Endothelial cell of umbilical vein (primary cell): ENCODE results near the gene HAUS7. TPM values are rescaled to one million over a fixed set of nuclear protein-coding genes. Genes with fewer than 3 reads are reported as not detected.

ENCODE experiments used
- BruUV-seq: library from RNA; stranded (reverse); fragments of 400-500 nt; replicated peaks from 2 replicates; lab custom pipeline; 2021; lab: Mats Ljungman, UMichigan
- CTCF ChIA-PET: fragments of 300-600, 350-600 bp; sonication (Branson Sonifier 250); formaldehyde crosslinking; loops from one replicate; lab custom pipeline; 2021; ENCODE audit warnings: antibody characterized with exemption, inconsistent platforms; lab: Charles Lee
- POLR2A ChIA-PET: fragments of 300-600, 350-600 bp; sonication (Branson Sonifier 250); formaldehyde crosslinking; loops from one replicate; lab custom pipeline; 2021; ENCODE audit warnings: antibody characterized with exemption, inconsistent platforms; lab: Charles Lee
- DNase-seq: peaks from one replicate; pipeline ENCODE4 v3.0.0-alpha.2; 2011; ENCODE audit warnings: low read depth, low spot score
- FAIRE-seq: peaks from 2 replicates; lab custom pipeline; 2011; peaks lifted over from hg19 to GRCh38; lab: Jason Lieb, UNC
- H2AFZ ChIP-seq: 2 replicates; pipeline ENCODE4 v1.6.0; 2012; ENCODE audit warnings: low read depth, low read length, control low read depth, inconsistent platforms
- H3K27ac ChIP-seq: 2 replicates; pipeline ENCODE4 v1.5.1; 2011; ENCODE audit warnings: low read depth, mild to moderate bottlenecking, control low read depth, low read length, moderate library complexity; ENCODE audit not compliant: insufficient read depth
- H3K27me3 ChIP-seq, 2 experiments: 2 replicates each; pipeline versions ENCODE4 v1.6.0 to v1.6.1; 2011; ENCODE audit warnings: low read length in 2 of 2, mixed read lengths in 1 of 2; ENCODE audit not compliant: control insufficient read depth in 2 of 2, insufficient read depth in 2 of 2
- H3K36me3 ChIP-seq, 2 experiments: 2 replicates in 1 of 2; 3 replicates in 1 of 2; pipeline ENCODE4 v1.5.1; 2011; ENCODE audit warnings: low read length in 2 of 2, mild to moderate bottlenecking in 1 of 2, moderate library complexity in 1 of 2; ENCODE audit not compliant: control insufficient read depth in 2 of 2, insufficient read depth in 2 of 2; ENCODE audit errors: extremely low read depth in 1 of 2
- H3K4me1 ChIP-seq: 3 replicates; pipeline ENCODE4 v1.5.1; 2011; ENCODE audit warnings: mild to moderate bottlenecking, low read length; ENCODE audit not compliant: control insufficient read depth, insufficient read depth; ENCODE audit errors: extremely low read depth
- H3K4me2 ChIP-seq: 2 replicates; pipeline ENCODE4 v1.6.1; 2011; ENCODE audit warnings: low read length, control low read depth, mixed read lengths; ENCODE audit not compliant: insufficient read depth
- H3K4me3 ChIP-seq, 3 experiments: fragments of 200-600 bp in 1 of 3; sonication (generic), shearing (Covaris generic) in 1 of 3; replicated peaks in 1 of 3; 2 replicates each; pipeline ENCODE4 v1.5.1; 2011 to 2016; ENCODE audit warnings: control low read depth in 3 of 3, low read length in 3 of 3, mild to moderate bottlenecking in 2 of 3, inconsistent platforms in 1 of 3, low read depth in 1 of 3, moderate library complexity in 1 of 3; ENCODE audit not compliant: insufficient read depth in 1 of 3
- H3K79me2 ChIP-seq: 2 replicates; pipeline ENCODE4 v1.6.0; 2012; ENCODE audit warnings: low read length, inconsistent platforms; ENCODE audit not compliant: control insufficient read depth, insufficient read depth
- H3K9ac ChIP-seq: replicated peaks from 2 replicates; pipeline ENCODE3; 2011; ENCODE audit warnings: low read length, control low read depth; ENCODE audit not compliant: insufficient read depth; ENCODE audit errors: extremely low read depth
- H3K9me1 ChIP-seq: replicated peaks from 3 replicates; pipeline ENCODE4 v1.6.0; 2011; ENCODE audit warnings: mild to moderate bottlenecking, low read length; ENCODE audit not compliant: control insufficient read depth, insufficient read depth; ENCODE audit errors: extremely low read depth
- H3K9me3 ChIP-seq: replicated peaks from 2 replicates; pipeline ENCODE4 v1.5.1; 2012; ENCODE audit warnings: low read length, inconsistent platforms; ENCODE audit not compliant: control insufficient read depth, insufficient read depth
- H4K20me1 ChIP-seq: replicated peaks from 2 replicates; pipeline ENCODE3; 2011; ENCODE audit warnings: mild to moderate bottlenecking, low read length; ENCODE audit not compliant: control insufficient read depth, insufficient read depth; ENCODE audit errors: extremely low read depth
- EZH2 ChIP-seq: IDR thresholded peaks from 2 replicates; pipeline ENCODE4 v1.6.1; 2012; ENCODE audit warnings: borderline replicate concordance, low read depth, mild to moderate bottlenecking, moderate library complexity, low read length, inconsistent platforms; ENCODE audit not compliant: severe bottlenecking
- FOS ChIP-seq: IDR thresholded peaks from 2 replicates; pipeline ENCODE4 v1.6.1; 2011; ENCODE audit warnings: mild to moderate bottlenecking, low read length, moderate library complexity, borderline replicate concordance; ENCODE audit not compliant: insufficient read depth
- GATA2 ChIP-seq: IDR thresholded peaks from 2 replicates; pipeline ENCODE4 v1.7.0; 2011; ENCODE audit warnings: low read depth, mild to moderate bottlenecking, moderate library complexity, mixed read lengths, low read length; ENCODE audit not compliant: insufficient read length, insufficient read depth
- JUN ChIP-seq: IDR thresholded peaks from 2 replicates; pipeline ENCODE4 v1.6.1; 2011; ENCODE audit warnings: borderline replicate concordance, low read depth; ENCODE audit not compliant: insufficient read length, insufficient read depth
- MAX ChIP-seq: IDR thresholded peaks from 2 replicates; pipeline ENCODE4 v1.6.1; 2011; ENCODE audit not compliant: insufficient read depth, insufficient read length
- MYC ChIP-seq: IDR thresholded peaks from one replicate; pipeline ENCODE4 v1.6.1; 2011; ENCODE audit warnings: mild to moderate bottlenecking, low read depth, low read length
- POLR2A ChIP-seq: IDR thresholded peaks from 2 replicates; pipeline ENCODE4 v1.6.1; 2012; ENCODE audit warnings: low read depth, mild to moderate bottlenecking, control low read depth, low read length
- POLR2AphosphoS5 ChIP-seq: IDR thresholded peaks from 2 replicates; pipeline ENCODE4 v1.6.1; 2012; ENCODE audit warnings: low read depth, mild to moderate bottlenecking, control low read depth, low read length, moderate library complexity; ENCODE audit not compliant: insufficient read depth
- dilution Hi-C: fragments of 300-500 bp; cut with MboI; formaldehyde crosslinking; loops from one replicate; pipeline ENCODE4 v1.15.0; 2019; ENCODE audit warnings: low sequenced_read_pairs; ENCODE audit not compliant: extremely low pct_ligation_motif_present
- intact Hi-C: fragments of 100-400 bp; cut with micrococcal nuclease; formaldehyde crosslinking; loops from one replicate; pipeline ENCODE4 v1.10.0; 2022
- polyA plus RNA-seq, 4 experiments: library from polyadenylated mRNA; depleted of rRNA in 3 of 4; stranded (reverse) in 3 of 4; unstranded in 1 of 4; fragments of >200 nt; gene quantifications; 2 replicates each; pipeline versions ENCODE4 v1.2.1 to v1.2.3, GENCODE V29; 2011 to 2012; ENCODE audit warnings: missing spikeins in 1 of 4
- total RNA-seq: library from RNA; stranded (reverse); gene quantifications from 2 replicates; pipeline ENCODE4 v1.2.3, GENCODE V29; 2021
- TF ChIP-seq, protein P1 (sequence below), 2 donors: IDR thresholded peaks; 1 replicate in 1 of 2; 2 replicates in 1 of 2; pipeline ENCODE4 v1.5.1; 2011; ENCODE audit warnings: low read length in 2 of 2, mild to moderate bottlenecking in 2 of 2, moderate library complexity in 2 of 2, control low read depth in 1 of 2, inconsistent platforms in 1 of 2, low read depth in 1 of 2; ENCODE audit not compliant: insufficient read depth in 1 of 2; ENCODE audit errors: extremely low read depth in 1 of 2

Gene HAUS7
- total and polyA plus RNA-seq, 2 donors (not counting 3 experiments of a cell fraction or from before 2014, with no cell fraction given), result 31.0 to 46.4 TPM

DNA sequence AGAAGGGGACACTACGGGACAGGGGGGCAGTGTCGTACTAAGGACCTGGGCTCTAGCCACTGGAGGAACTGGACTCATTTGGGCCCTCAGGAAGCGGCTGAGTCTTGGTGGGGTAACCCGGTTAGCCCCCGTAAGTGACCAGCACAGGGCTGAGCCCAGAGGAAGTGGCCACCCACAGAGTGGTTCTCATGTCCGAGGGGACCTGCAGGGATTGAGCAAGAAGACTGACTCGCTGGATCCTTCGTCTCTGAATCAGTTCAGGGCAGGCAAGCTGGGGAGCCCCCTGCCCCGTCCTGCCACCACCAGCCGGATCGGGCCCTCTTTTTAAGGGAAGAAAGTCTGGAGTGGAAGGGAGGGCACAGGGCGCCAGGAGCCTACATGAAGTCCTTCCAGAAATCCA, 23.7 kb upstream of the HAUS7 start:
- dilution Hi-C loops, result no loop called here
- Histone ChIP-seq H3K79me2 (peaks cover 15% of the 10 kb centered on the region), H3K4me1 (peaks cover 39% of the 10 kb centered on the region), H3K36me3 (peaks cover 0 to 7% of the 10 kb centered on the region in 2 experiments), H3K27ac (peak overlapping the region; percentile 80), H3K27me3 (no peaks in the 10 kb centered on the region), H3K9ac (peak overlapping the region; percentile 49), H3K9me3 (no peaks in the 10 kb centered on the region), H3K9me1 (no peaks in the 10 kb centered on the region), H3K4me3 (peak overlapping the region in 1 of 3 experiments; percentile 65), H3K4me2 (peak overlapping the region; percentile 39), H2AFZ (no peak overlapping the region), H4K20me1 (no peaks in the 10 kb centered on the region)
- POLR2A ChIA-PET, result interaction anchor here (1.1 to 3.0 kb wide), 3 partner anchors 17 to 23 kb away, joined by 6 to 9 read pairs (median 7); partner anchors contain the start of gene HAUS7
- no peak for DNase-seq
- no peak for FAIRE-seq
- no TSS peak for BruUV-seq
- no peak for TF ChIP-seq MAX
- TF ChIP-seq MYC, result no peak
- no peak for TF ChIP-seq POLR2AphosphoS5
- TF ChIP-seq, protein P1, sequence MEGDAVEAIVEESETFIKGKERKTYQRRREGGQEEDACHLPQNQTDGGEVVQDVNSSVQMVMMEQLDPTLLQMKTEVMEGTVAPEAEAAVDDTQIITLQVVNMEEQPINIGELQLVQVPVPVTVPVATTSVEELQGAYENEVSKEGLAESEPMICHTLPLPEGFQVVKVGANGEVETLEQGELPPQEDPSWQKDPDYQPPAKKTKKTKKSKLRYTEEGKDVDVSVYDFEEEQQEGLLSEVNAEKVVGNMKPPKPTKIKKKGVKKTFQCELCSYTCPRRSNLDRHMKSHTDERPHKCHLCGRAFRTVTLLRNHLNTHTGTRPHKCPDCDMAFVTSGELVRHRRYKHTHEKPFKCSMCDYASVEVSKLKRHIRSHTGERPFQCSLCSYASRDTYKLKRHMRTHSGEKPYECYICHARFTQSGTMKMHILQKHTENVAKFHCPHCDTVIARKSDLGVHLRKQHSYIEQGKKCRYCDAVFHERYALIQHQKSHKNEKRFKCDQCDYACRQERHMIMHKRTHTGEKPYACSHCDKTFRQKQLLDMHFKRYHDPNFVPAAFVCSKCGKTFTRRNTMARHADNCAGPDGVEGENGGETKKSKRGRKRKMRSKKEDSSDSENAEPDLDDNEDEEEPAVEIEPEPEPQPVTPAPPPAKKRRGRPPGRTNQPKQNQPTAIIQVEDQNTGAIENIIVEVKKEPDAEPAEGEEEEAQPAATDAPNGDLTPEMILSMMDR (IDR thresholded peaks at IDR 0.05; ENCODE audit: extremely low read depth in 1 of 2, insufficient read depth in 1 of 2, low read depth in 1 of 2, low read length in 2 of 2), result no peak
- intact Hi-C loops, result no loop called here
- CTCF ChIA-PET, result interaction anchor here (0.8 to 9.4 kb wide), 5 partner anchors 13 to 34 kb away, joined by 4 to 189 read pairs (median 14); partner anchors contain the start of gene HAUS7

DNA sequence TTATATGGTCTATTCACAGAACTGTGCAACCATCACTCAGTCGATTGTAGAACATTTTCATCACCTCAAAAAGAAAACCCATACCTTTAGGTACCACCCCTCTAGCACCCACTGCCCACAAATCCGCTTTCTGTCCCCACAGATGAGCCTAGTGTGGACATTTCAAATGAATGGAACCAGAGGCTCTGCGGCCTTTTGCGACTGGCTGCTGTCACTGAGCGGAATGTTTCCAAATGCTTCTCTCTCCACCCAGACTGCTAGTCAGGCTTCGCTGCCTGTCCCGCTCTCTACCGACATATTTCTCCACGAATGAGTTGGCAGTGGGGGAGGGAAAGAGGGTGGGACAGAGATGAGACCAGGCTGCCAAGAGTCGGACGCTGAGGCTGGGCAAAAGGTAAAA, 22.7 kb upstream of the HAUS7 start:
- Histone ChIP-seq H3K4me3 (no peak overlapping the region), H4K20me1 (no peaks in the 10 kb centered on the region), H2AFZ (no peak overlapping the region), H3K27ac (no peak overlapping the region), H3K36me3 (peaks cover 0 to 2% of the 10 kb centered on the region in 2 experiments), H3K79me2 (peaks cover 15% of the 10 kb centered on the region), H3K4me1 (peaks cover 46% of the 10 kb centered on the region), H3K9ac (no peak overlapping the region), H3K4me2 (no peak overlapping the region), H3K27me3 (no peaks in the 10 kb centered on the region), H3K9me3 (no peaks in the 10 kb centered on the region), H3K9me1 (no peaks in the 10 kb centered on the region)
- TF ChIP-seq FOS (no peak), POLR2AphosphoS5 (no peak), GATA2 (no peak), MAX (no peak), EZH2 (no peak), POLR2A (no peak), MYC (no peak), JUN (no peak)
- TF ChIP-seq, protein P1 (IDR thresholded peaks at IDR 0.05; ENCODE audit: extremely low read depth in 1 of 2, insufficient read depth in 1 of 2, low read depth in 1 of 2, low read length in 2 of 2), result no peak
- BruUV-seq, result no TSS peak
- intact Hi-C loops, result no loop called here
- dilution Hi-C loops, result no loop called here
- DNase-seq (no peak), FAIRE-seq (no peak)
- CTCF ChIA-PET, result interaction anchor here (2.7 to 9.4 kb wide), 2 partner anchors 21 to 33 kb away, joined by 23 to 189 read pairs; partner anchors contain the start of gene HAUS7
- POLR2A ChIA-PET, result no interaction called here
